ENCODE results near the gene POLR3K. TPM values are rescaled to one million over a fixed set of nuclear protein-coding genes. Genes with fewer than 3 reads are reported as not detected.

POLR3K gene
- polyA plus RNA-seq, 1 of the 3 experiments (the other 2 are of a cell fraction) = 54.5 TPM

DNA sequence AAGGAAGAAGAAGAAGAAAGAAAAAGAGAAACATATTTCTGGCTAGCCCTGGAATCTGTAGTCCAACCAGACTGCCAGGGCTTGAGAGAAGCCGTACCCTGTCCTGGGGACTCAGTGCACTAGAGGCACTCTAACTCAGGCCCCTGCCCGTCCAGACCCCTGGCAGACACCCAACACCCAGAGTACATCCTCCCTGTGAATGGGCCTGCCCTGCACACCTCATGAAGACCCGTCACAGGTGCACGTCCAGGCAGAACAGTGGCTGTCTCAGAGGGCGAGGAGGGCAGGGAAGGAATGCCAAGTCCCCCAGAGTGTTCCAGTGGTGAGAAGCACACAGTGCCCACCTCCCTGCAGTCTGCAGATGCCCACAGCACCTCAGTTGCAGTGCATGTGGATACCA lies 47.6 kb upstream of the POLR3K start:
- Histone ChIP-seq H3F3A (replicated peaks; ENCODE audit: insufficient read depth) (peaks cover 8% of the 10 kb centered on the region), H3K4me3 (ENCODE audit: low read depth in 2 of 2, low read length in 1 of 2) (no peak overlapping the region), H2AFZ (ENCODE audit: low read depth) (no peak overlapping the region), H3K9me2 (no peaks in the 10 kb centered on the region), H3K9ac (no peak overlapping the region), H3K4me1 (ENCODE audit: control insufficient read depth in 1 of 2, insufficient read depth in 2 of 2, low read depth in 1 of 2, low read length in 1 of 2) (no peaks in the 10 kb centered on the region), H3K79me2 (ENCODE audit: insufficient read depth) (no peaks in the 10 kb centered on the region), H3K9me3 (no peaks in the 10 kb centered on the region), H3K27ac (ENCODE audit: low read depth in 2 of 2, low read length in 1 of 2) (no peak overlapping the region), H3K36me3 (replicated peaks in 1 of 2; ENCODE audit: control insufficient read depth in 1 of 2, insufficient read depth in 2 of 2, low read length in 1 of 2) (peaks cover 0 to 4% of the 10 kb centered on the region in 2 experiments), H4K20me1 (ENCODE audit: insufficient read depth) (peaks cover 9% of the 10 kb centered on the region; the same call in 1 of the 2 replicates), H3K4me2 (no peak overlapping the region), H3K27me3 (ENCODE audit: insufficient read depth) (no peaks in the 10 kb centered on the region)
- WGBS (ENCODE audit: low lambda C conversion rate) = 98% methylated on average over 3 of the region's 5 CpGs
- DNase-seq = no peak
- CTCF ChIA-PET = interaction anchor here (27.8 kb wide), 1 partner anchor 35 kb away, joined by 793 read pairs; the partner anchor contains the start of gene RHBDF1
- TF ChIP-seq, protein P1, sequence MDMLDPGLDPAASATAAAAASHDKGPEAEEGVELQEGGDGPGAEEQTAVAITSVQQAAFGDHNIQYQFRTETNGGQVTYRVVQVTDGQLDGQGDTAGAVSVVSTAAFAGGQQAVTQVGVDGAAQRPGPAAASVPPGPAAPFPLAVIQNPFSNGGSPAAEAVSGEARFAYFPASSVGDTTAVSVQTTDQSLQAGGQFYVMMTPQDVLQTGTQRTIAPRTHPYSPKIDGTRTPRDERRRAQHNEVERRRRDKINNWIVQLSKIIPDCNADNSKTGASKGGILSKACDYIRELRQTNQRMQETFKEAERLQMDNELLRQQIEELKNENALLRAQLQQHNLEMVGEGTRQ (IDR thresholded peaks at IDR 0.05; ENCODE audit: borderline replicate concordance, low read depth, low read length) = no peak
- no peak for TF ChIP-seq RXRA (IDR thresholded peaks at IDR 0.05; ENCODE audit: borderline replicate concordance, low read depth)
- TF ChIP-seq POLR2AphosphoS5 (IDR thresholded peaks at IDR 0.05; ENCODE audit: low read depth, low read length) = no peak
- TF ChIP-seq RAD21 (IDR thresholded peaks at IDR 0.05; ENCODE audit: low read length) = no peak
- POLR2A ChIA-PET = no interaction called here

DNA sequence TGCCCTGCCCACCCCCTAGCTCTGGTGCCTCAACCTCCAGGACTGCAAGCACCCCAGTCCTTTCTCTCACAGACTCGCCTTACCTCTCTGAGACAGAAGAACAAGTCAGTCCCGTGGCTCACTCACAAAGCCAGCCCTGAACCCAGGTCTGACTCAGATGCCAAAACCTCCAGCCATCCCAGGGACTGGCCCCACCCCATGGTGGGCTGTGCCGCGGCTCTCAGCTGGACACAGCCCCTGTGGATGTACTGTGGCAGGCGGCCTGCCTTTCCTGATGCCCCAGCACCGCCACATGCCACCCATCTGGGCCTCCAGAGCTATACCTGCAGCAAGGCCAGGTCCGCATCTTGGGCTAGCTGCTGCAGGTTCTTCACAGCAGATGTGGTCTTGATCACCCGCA lies 44.4 kb upstream of the POLR3K start:
- 84% methylated on average over 7 of the region's 8 CpGs for WGBS (ENCODE audit: low lambda C conversion rate)
- no peak for TF ChIP-seq TCF12 (IDR thresholded peaks at IDR 0.05)
- TF ChIP-seq, protein P2, sequence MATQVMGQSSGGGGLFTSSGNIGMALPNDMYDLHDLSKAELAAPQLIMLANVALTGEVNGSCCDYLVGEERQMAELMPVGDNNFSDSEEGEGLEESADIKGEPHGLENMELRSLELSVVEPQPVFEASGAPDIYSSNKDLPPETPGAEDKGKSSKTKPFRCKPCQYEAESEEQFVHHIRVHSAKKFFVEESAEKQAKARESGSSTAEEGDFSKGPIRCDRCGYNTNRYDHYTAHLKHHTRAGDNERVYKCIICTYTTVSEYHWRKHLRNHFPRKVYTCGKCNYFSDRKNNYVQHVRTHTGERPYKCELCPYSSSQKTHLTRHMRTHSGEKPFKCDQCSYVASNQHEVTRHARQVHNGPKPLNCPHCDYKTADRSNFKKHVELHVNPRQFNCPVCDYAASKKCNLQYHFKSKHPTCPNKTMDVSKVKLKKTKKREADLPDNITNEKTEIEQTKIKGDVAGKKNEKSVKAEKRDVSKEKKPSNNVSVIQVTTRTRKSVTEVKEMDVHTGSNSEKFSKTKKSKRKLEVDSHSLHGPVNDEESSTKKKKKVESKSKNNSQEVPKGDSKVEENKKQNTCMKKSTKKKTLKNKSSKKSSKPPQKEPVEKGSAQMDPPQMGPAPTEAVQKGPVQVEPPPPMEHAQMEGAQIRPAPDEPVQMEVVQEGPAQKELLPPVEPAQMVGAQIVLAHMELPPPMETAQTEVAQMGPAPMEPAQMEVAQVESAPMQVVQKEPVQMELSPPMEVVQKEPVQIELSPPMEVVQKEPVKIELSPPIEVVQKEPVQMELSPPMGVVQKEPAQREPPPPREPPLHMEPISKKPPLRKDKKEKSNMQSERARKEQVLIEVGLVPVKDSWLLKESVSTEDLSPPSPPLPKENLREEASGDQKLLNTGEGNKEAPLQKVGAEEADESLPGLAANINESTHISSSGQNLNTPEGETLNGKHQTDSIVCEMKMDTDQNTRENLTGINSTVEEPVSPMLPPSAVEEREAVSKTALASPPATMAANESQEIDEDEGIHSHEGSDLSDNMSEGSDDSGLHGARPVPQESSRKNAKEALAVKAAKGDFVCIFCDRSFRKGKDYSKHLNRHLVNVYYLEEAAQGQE (IDR thresholded peaks at IDR 0.05; ENCODE audit: low read depth, low read length) = no peak
- TF ChIP-seq MEF2A (IDR thresholded peaks at IDR 0.05; ENCODE audit: borderline replicate concordance, low read depth) = no peak
- Histone ChIP-seq H3K9me2 (no peaks in the 10 kb centered on the region), H3K79me2 (ENCODE audit: insufficient read depth) (no peaks in the 10 kb centered on the region), H3K9me3 (no peaks in the 10 kb centered on the region), H3K4me2 (no peak overlapping the region), H3K9ac (no peak overlapping the region), H3K4me1 (ENCODE audit: control insufficient read depth in 1 of 2, insufficient read depth in 2 of 2, low read depth in 1 of 2, low read length in 1 of 2) (peaks cover 0 to 4% of the 10 kb centered on the region in 2 experiments; a peak in 1 of 4 replicates), H2AFZ (ENCODE audit: low read depth) (no peak overlapping the region), H3F3A (replicated peaks; ENCODE audit: insufficient read depth) (peaks cover 8% of the 10 kb centered on the region), H3K36me3 (replicated peaks in 1 of 2; ENCODE audit: control insufficient read depth in 1 of 2, insufficient read depth in 2 of 2, low read length in 1 of 2) (peaks cover 0 to 4% of the 10 kb centered on the region in 2 experiments), H3K4me3 (ENCODE audit: low read depth in 2 of 2, low read length in 1 of 2) (no peak overlapping the region), H3K27me3 (ENCODE audit: insufficient read depth) (no peaks in the 10 kb centered on the region), H4K20me1 (ENCODE audit: insufficient read depth) (peaks cover 9% of the 10 kb centered on the region; the same call in 1 of the 2 replicates), H3K27ac (ENCODE audit: low read depth in 2 of 2, low read length in 1 of 2) (no peak overlapping the region)
- ChIA-PET CTCF (interaction anchor here (0.7 to 27.8 kb wide), 11 partner anchors 9 to 264 kb away, joined by 3 to 793 read pairs (median 14); partner anchors contain the start of genes HBM, MPG and RHBDF1), POLR2A (interaction anchor here (1.2 kb wide), 1 partner anchor 19 kb away, joined by 3 read pairs; the partner anchor contains the start of gene MPG)
- DNase-seq = no peak
